Sigmoid colon (tissue), 4 donors: ENCODE data around the gene C3orf22.

Experiments used
- CTCF ChIP-seq, 4 experiments: fragments of 450-650 bp in 3 of 4; fragments of 200-600 bp in 1 of 4; IDR thresholded peaks; one replicate each; pipeline ENCODE4 v1.5.1; 2016 to 2019; ENCODE audit warnings: antibody characterized with exemption in 4 of 4, mild to moderate bottlenecking in 3 of 4, moderate library complexity in 2 of 4
- EP300 ChIP-seq, 4 donors: sonication (generic); formaldehyde crosslinking; IDR thresholded peaks; one replicate each; pipeline ENCODE4 v1.6.1; 2017; ENCODE audit warnings: antibody characterized with exemption in 4 of 4

DNA sequence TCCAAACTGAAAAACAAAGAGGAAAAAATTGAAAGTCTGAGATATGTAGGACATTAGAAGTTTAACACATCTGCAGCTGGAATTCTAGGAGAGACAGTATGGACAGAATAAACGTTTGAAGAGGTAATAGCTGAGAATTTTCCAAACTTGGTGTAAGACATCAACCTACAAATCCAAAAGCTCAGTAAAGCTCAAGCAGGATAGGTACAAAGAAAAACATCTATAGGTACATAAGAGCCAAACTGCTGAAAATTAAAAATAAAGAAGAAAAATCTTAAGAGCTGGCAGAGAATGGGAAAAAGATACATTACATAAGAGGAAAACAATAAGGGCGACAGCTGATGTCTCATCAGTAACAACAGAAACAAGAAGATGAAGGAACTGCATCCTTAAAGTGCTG is 22.8 kb upstream of the C3orf22 start:
- TF ChIP-seq CTCF (IDR thresholded peaks at IDR 0.05) = no peak
- TF ChIP-seq EP300 (IDR thresholded peaks at IDR 0.05) = no peak
